Right lobe of liver (tissue), 6 donors: Measurements from ENCODE around the gene HRK. TPM values are rescaled to one million over a fixed set of nuclear protein-coding genes. Genes with fewer than 3 reads are reported as not detected.

ENCODE experiments used
- ATAC-seq, 4 donors: fragments of 200-7000 bp; cut with Tn5 transposase; one replicate each; pipeline ENCODE4 v1.9.1; 2020; ENCODE audit warnings: mild to moderate bottlenecking in 4 of 4, moderate library complexity in 4 of 4
- DNase-seq, 3 donors: peaks; one replicate each; pipeline ENCODE4 v3.0.0-alpha.2; 2020
- H3K27ac ChIP-seq, 3 donors: fragments of 200-600 bp; one replicate each; pipeline ENCODE4 v1.8.0; 2022
- H3K27me3 ChIP-seq, 2 donors: fragments of 200-600 bp; one replicate each; pipeline ENCODE4 v1.8.0; 2022
- H3K36me3 ChIP-seq, 4 donors: fragments of 200-600 bp; sonication (generic) in 1 of 4; one replicate each; pipeline versions ENCODE4 v1.5.1 to v1.8.0; 2017 to 2022; ENCODE audit warnings: control low read depth in 1 of 4
- H3K4me1 ChIP-seq, 4 donors: fragments of 200-600 bp; sonication (generic) in 1 of 4; one replicate each; pipeline versions ENCODE4 v1.5.1 to v1.8.0; 2017 to 2022; ENCODE audit warnings: control low read depth in 1 of 4
- H3K4me3 ChIP-seq, 3 donors: fragments of 200-600 bp; one replicate each; pipeline ENCODE4 v1.8.0; 2022
- H3K9me3 ChIP-seq, 4 donors: fragments of 200-600 bp; sonication (generic) in 1 of 4; one replicate each; pipeline versions ENCODE4 v1.5.1 to v1.8.0; 2017 to 2022; ENCODE audit warnings: control low read depth in 1 of 4
- POLR2A ChIP-seq: fragments of 450-650 bp; IDR thresholded peaks from one replicate; pipeline ENCODE4 v1.6.1; 2017; ENCODE audit warnings: antibody characterized with exemption, mild to moderate bottlenecking
- WGBS: methylation state at CpG from one replicate; pipeline ENCODE4 v1.1.6; 2018; ENCODE audit warnings: low coverage, low lambda C conversion rate; ENCODE audit not compliant: insufficient coverage; ENCODE audit errors: missing lambda C conversion rate; 5-methylcytosine and 5-hydroxymethylcytosine counted together
- intact Hi-C, 2 donors: fragments of 100-400 bp; cut with DNase I; formaldehyde crosslinking; loops; one replicate each; pipeline versions ENCODE4 v1.11.2 to v1.14.1; 2022
- total RNA-seq, 6 experiments: library from RNA; depleted of rRNA in 2 of 6; stranded (reverse); fragments of >200 nt in 2 of 6; fragmentation: NEBNext Ultra II Directional in 3 of 6; extraction: Animal tissue kit (Norgen Biotek cat#: 25700) in 3 of 6; gene quantifications; one replicate each; pipeline versions ENCODE4 v1.1.0 to v1.2.4, GENCODE V29; 2016 to 2023
- TF ChIP-seq, protein P1 (sequence below), 4 donors: fragments of 200-600 bp in 3 of 4; fragments of 450-650 bp in 1 of 4; IDR thresholded peaks; one replicate each; pipeline versions ENCODE4 v1.5.1 to v1.8.0; 2016 to 2022; ENCODE audit warnings: antibody characterized with exemption in 4 of 4, mild to moderate bottlenecking in 2 of 4
- donor health status: DM: no; HTN: yes; CAD: no.
- donor health status: DM: no; HTN: no; CAD: no.
- donor health status: DM: no; HTN: no; CAD: no.
- donor health status: DM: no; HTN: yes; CAD: no.
- donor health status: DM: no; HTN: yes; CAD: no.

HRK gene
- total RNA-seq, 6 experiments from 2014 or later, result not detected

DNA sequence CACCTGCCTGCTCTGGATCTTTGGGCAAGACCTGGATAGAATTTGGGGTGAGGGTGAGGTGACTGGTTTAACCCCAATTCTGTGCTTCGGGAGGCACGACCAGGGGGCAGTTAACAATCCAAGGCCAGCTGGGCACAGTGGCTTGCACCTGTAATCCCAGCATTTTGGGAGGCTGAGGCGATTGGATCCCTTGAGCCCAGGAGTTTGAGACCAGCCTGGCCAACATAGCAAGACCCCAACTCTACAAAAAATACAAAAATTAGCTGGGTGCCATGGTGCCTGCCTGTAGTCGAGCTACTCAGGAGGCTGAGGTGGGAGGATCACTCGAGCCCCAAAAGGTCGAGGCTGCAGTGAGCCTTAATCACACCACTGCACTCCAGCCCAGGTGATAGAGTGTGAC lies 38.2 kb downstream of the HRK start:
- Histone ChIP-seq H3K27ac (no peak overlapping the region), H3K9me3 (no peaks in the 10 kb centered on the region), H3K36me3 (no peaks in the 10 kb centered on the region), H3K4me1 (no peaks in the 10 kb centered on the region), H3K27me3 (no peaks in the 10 kb centered on the region), H3K4me3 (no peak overlapping the region)
- no peak for TF ChIP-seq POLR2A
- TF ChIP-seq, protein P1, sequence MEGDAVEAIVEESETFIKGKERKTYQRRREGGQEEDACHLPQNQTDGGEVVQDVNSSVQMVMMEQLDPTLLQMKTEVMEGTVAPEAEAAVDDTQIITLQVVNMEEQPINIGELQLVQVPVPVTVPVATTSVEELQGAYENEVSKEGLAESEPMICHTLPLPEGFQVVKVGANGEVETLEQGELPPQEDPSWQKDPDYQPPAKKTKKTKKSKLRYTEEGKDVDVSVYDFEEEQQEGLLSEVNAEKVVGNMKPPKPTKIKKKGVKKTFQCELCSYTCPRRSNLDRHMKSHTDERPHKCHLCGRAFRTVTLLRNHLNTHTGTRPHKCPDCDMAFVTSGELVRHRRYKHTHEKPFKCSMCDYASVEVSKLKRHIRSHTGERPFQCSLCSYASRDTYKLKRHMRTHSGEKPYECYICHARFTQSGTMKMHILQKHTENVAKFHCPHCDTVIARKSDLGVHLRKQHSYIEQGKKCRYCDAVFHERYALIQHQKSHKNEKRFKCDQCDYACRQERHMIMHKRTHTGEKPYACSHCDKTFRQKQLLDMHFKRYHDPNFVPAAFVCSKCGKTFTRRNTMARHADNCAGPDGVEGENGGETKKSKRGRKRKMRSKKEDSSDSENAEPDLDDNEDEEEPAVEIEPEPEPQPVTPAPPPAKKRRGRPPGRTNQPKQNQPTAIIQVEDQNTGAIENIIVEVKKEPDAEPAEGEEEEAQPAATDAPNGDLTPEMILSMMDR (IDR thresholded peaks at IDR 0.05), result no peak
- DNase-seq (no peak), ATAC-seq (no peak)
- WGBS, result 86% methylated on average over 3 of the region's 6 CpGs
- intact Hi-C loops, result no loop called here

DNA sequence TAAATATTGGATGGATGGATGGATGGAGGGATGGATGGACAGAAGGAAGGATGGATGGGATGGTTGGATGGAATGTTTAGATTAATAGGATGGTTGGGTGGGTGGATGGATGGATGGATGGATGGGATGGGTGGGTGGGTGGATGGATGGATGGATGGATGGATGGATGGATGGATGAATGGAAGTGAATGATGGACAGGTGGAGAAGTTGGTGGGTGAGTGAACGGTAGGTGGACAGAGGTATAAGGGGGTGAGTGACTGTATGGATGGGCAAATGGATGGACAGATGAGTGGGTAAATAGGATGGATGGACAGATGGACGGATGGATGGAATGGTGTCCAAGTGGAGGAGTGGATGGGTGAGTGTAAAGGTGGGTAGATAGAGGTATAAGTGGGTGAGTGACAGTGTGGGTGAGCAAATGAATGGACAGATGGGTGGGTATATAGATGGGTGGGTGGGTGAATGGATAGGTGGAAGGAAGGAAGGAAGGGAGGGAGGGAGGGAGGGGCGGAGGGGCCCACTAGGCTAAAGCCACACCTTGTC lies 41.9 kb downstream of the HRK start:
- intact Hi-C loops, result no loop called here
- H3K4me3 ChIP-seq, result no peak overlapping the region
- ATAC-seq (no peak), DNase-seq (no peak)
- no peak overlapping the region for H3K27ac ChIP-seq
- WGBS, result 67% methylated on average over 3 of the region's 3 CpGs
- H3K9me3 ChIP-seq, result no peaks in the 10 kb centered on the region
- no peaks in the 10 kb centered on the region for H3K36me3 ChIP-seq
- H3K27me3 ChIP-seq, result no peaks in the 10 kb centered on the region
- no peaks in the 10 kb centered on the region for H3K4me1 ChIP-seq
- TF ChIP-seq, protein P1 (IDR thresholded peaks at IDR 0.05), result no peak
- no peak for TF ChIP-seq POLR2A

DNA sequence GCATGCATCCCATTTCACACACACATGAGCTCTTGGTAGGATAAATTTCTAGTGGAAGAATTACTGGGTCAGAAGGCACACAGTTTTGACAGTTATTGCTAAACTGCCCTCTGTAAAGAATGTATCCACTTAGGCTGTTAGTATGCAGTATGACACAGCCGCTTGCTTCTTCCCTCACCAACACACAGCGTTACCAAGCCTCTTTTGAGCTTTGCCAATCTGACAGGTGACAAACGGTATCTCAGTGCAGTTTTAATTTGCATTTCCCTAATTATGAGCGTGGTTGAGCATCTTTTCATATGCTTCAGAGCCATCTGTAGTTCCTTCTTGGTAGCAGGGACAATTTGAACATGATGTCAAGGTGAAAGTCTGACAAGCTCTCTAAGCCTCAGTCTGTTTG lies 42.9 kb downstream of the HRK start:
- WGBS, result 78% methylated on average over 3 of the region's 4 CpGs
- DNase-seq (no peak), ATAC-seq (no peak)
- no peaks in the 10 kb centered on the region for H3K36me3 ChIP-seq
- no peak overlapping the region for H3K27ac ChIP-seq
- intact Hi-C loops, result no loop called here
- H3K27me3 ChIP-seq, result no peaks in the 10 kb centered on the region
- H3K9me3 ChIP-seq, result no peaks in the 10 kb centered on the region
- TF ChIP-seq, protein P1 (IDR thresholded peaks at IDR 0.05), result no peak
- no peak for TF ChIP-seq POLR2A
- H3K4me3 ChIP-seq, result no peak overlapping the region
- H3K4me1 ChIP-seq, result no peaks in the 10 kb centered on the region

DNA sequence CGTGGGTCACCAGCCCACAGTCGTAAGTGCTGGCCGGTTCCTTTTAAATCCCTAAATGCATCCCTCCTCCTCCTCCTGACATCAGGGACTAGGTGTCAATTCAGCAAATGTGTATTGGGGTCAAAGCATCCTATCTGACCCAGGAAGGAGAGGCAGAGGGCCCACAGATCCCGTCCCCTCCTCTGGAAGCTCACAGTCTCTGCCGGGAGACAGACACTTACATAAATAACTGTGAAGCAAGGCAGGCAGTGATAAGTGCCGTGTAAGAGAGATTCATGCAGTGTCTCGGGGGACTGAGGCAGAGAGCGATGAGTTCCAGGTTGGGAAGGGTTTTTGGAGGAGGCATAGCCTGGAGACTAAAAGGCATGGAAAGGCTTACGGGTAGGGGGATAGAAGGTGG lies 44.1 kb downstream of the HRK start:
- 75% methylated on average over 9 of the region's 9 CpGs for WGBS
- no peak overlapping the region for H3K4me3 ChIP-seq
- ATAC-seq (no peak), DNase-seq (no peak)
- no peak overlapping the region for H3K27ac ChIP-seq
- H3K36me3 ChIP-seq, result no peaks in the 10 kb centered on the region
- H3K9me3 ChIP-seq, result no peaks in the 10 kb centered on the region
- no peak for TF ChIP-seq POLR2A
- TF ChIP-seq, protein P1 (IDR thresholded peaks at IDR 0.05), result no peak
- H3K4me1 ChIP-seq, result no peaks in the 10 kb centered on the region
- intact Hi-C loops, result no loop called here
- H3K27me3 ChIP-seq, result no peaks in the 10 kb centered on the region

DNA sequence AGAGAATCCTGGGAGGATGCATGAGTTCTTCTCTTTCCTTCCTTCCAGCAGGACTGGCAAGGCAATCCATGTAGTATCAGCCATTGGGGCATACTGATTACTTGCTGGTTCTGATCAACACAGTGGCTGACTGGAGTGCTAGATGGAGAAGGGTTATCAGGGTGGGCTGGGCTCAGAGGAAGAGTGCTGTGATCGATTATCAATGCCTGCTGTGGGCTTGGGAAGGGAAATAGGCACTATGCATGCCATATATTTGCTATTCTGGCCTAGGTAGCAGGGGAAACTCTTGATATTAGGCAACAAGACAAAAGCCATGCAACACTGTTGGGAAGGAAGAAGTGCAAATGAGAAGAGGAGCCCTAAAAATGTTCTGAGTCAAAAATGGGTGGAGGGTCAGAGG lies 45.8 kb downstream of the HRK start:
- no peak for ATAC-seq
- intact Hi-C loops, result no loop called here
- Histone ChIP-seq H3K4me3 (no peak overlapping the region), H3K9me3 (no peaks in the 10 kb centered on the region), H3K36me3 (no peaks in the 10 kb centered on the region), H3K4me1 (no peaks in the 10 kb centered on the region), H3K27me3 (no peaks in the 10 kb centered on the region), H3K27ac (no peak overlapping the region)
- WGBS, result 50% methylated on average over 1 of the region's 1 CpG
- DNase-seq, result no peak
- TF ChIP-seq POLR2A, result no peak
- TF ChIP-seq, protein P1 (IDR thresholded peaks at IDR 0.05), result no peak
